Measurements from ENCODE around the gene CBX7.

GRCh38 chr22:39194098-39194497 is 41.6 kb upstream of the CBX7 start:
- TF ChIP-seq POLR2A (IDR thresholded peaks at IDR 0.05): no peak
- no peak for TF ChIP-seq CTCF (IDR thresholded peaks at IDR 0.05)

Data from esophagus squamous epithelium (tissue), 4 donors.